GM12875 (cell line): ENCODE measurements around the gene PFN3.

Source experiments
- H3K4me3 ChIP-seq: one replicate; pipeline ENCODE4 v1.5.1; 2011; ENCODE audit warnings: low read depth, low read length, control low read depth
- CTCF ChIP-seq: IDR thresholded peaks from 2 replicates; pipeline ENCODE4 v1.5.1; 2011; ENCODE audit warnings: low read depth, mild to moderate bottlenecking, control low read depth, inconsistent platforms, low read length, moderate library complexity, borderline replicate concordance; ENCODE audit not compliant: insufficient read depth

Gene PFN3

GRCh38 chr5:177430972-177431316 lies 30.5 kb upstream of the PFN3 start:
- H3K4me3 ChIP-seq: no peak overlapping the region
- no peak for TF ChIP-seq CTCF

- no peak for TF ChIP-seq CTCF
- H3K4me3 ChIP-seq: peak overlapping the region; percentile 3
Observed at GRCh38 chr5:177430140-177430951, 29.9 kb upstream of the PFN3 start.

GRCh38 chr5:177429248-177430040 lies 29.0 kb upstream of the PFN3 start:
- H3K4me3 ChIP-seq: peak overlapping the region; percentile 93
- TF ChIP-seq CTCF: no peak

- peak overlapping the region; percentile 93 for H3K4me3 ChIP-seq
- TF ChIP-seq CTCF: no peak
Observed at GRCh38 chr5:177428574-177429217, 28.2 kb upstream of the PFN3 start.

- peak overlapping the region; percentile 93 for H3K4me3 ChIP-seq
- no peak for TF ChIP-seq CTCF
Observed at GRCh38 chr5:177427919-177428573, 27.6 kb upstream of the PFN3 start.

GRCh38 chr5:177427211-177427822 lies 26.9 kb upstream of the PFN3 start:
- H3K4me3 ChIP-seq: peak overlapping the region; percentile 93
- TF ChIP-seq CTCF: no peak
